Aorta (tissue), 5 donors: ENCODE results near the gene NTM. TPM values are rescaled to one million over a fixed set of nuclear protein-coding genes. Genes with fewer than 3 reads are reported as not detected.

Source experiments
- ATAC-seq: fragments of 200-7000 bp; cut with Tn5 transposase; one replicate; pipeline ENCODE4 v1.9.1; 2022; ENCODE audit warnings: moderate library complexity; ENCODE audit not compliant: low FRiP score
- DNase-seq, 2 donors: peaks; one replicate each; pipeline ENCODE4 v3.0.0-alpha.2; 2020
- H3K27ac ChIP-seq, 2 donors: one replicate each; pipeline ENCODE4 v1.5.1; 2013; ENCODE audit warnings: low read length in 2 of 2, mild to moderate bottlenecking in 2 of 2, moderate library complexity in 2 of 2, control low read depth in 1 of 2, inconsistent platforms in 1 of 2, low read depth in 1 of 2
- H3K27me3 ChIP-seq, 2 donors: one replicate each; pipeline ENCODE4 v1.6.1; 2013; ENCODE audit warnings: control low read depth in 1 of 2, low read length in 1 of 2, mild to moderate bottlenecking in 1 of 2, moderate library complexity in 1 of 2; ENCODE audit not compliant: insufficient read depth in 2 of 2, control insufficient read depth in 1 of 2
- H3K36me3 ChIP-seq, 2 donors: one replicate each; pipeline ENCODE4 v1.6.1; 2013; ENCODE audit warnings: control low read depth in 1 of 2, low read length in 1 of 2, mild to moderate bottlenecking in 1 of 2; ENCODE audit not compliant: insufficient read depth in 2 of 2, control insufficient read depth in 1 of 2
- H3K4me1 ChIP-seq, 2 donors: one replicate each; pipeline ENCODE4 v1.6.1; 2013; ENCODE audit warnings: low read length in 2 of 2, control low read depth in 1 of 2, mild to moderate bottlenecking in 1 of 2, moderate library complexity in 1 of 2; ENCODE audit not compliant: insufficient read depth in 2 of 2, control insufficient read depth in 1 of 2
- H3K4me3 ChIP-seq, 2 donors: one replicate each; pipeline ENCODE4 v1.5.1; 2013; ENCODE audit warnings: low read length in 2 of 2, control low read depth in 1 of 2, mild to moderate bottlenecking in 1 of 2
- H3K9me3 ChIP-seq: one replicate; pipeline ENCODE4 v1.6.1; 2013; ENCODE audit warnings: mild to moderate bottlenecking, low read length; ENCODE audit not compliant: control insufficient read depth
- WGBS, 2 donors: extraction: QIAGEN DNeasy Blood & Tissue Kit; methylation state at CpG; one replicate each; pipeline ENCODE4 v1.1.7; 2013; 5-methylcytosine and 5-hydroxymethylcytosine counted together
- intact Hi-C, 2 donors: fragments of 100-400 bp; cut with DNase I; formaldehyde crosslinking; loops; one replicate each; pipeline versions ENCODE4 v1.14.2 to v1.15.0; 2022
- polyA plus RNA-seq, 2 donors: library from polyadenylated mRNA; stranded (reverse); fragments of 200-250 nt; gene quantifications; one replicate each; pipeline ENCODE4 v1.2.3, GENCODE V29; 2013
- total RNA-seq, 2 donors: library from RNA; stranded (reverse); fragmentation: NEBNext Ultra II Directional; extraction: Animal tissue kit (Norgen Biotek cat#: 25700); gene quantifications; one replicate each; pipeline ENCODE4 v1.2.1, GENCODE V29; 2021
- donor health status: healthy with polysubstance abuse.
- donor health status: Bipolar disorder and iron deficiency.
- donor health status: DM: no; HTN: no; CAD: no.
- donor health status: DM: no; HTN: no; CAD: no.
- donor health status: DM: yes; HTN: yes; CAD: no.

NTM gene
- total and polyA plus RNA-seq, 4 donors: 0.28 to 5.3 (median 1.9) TPM; not detected in 1

- Histone ChIP-seq H3K27me3 (peaks cover 0 to 3% of the 10 kb centered on the region in 2 donors), H3K4me1 (no peaks in the 10 kb centered on the region), H3K36me3 (no peaks in the 10 kb centered on the region), H3K9me3 (no peaks in the 10 kb centered on the region), H3K4me3 (no peak overlapping the region), H3K27ac (no peak overlapping the region)
- 75 to 78% methylated on average over 6 of the region's 6 CpGs for WGBS, 2 donors
- DNase-seq: no peak
- intact Hi-C loops: no loop called here
- no peak for ATAC-seq
These were observed 267.2 kb downstream of the NTM start for GRCh38 chr11:131637469-131638175.

- 80 to 84% methylated on average over 3 of the region's 3 CpGs for WGBS, 2 donors
These were observed 268.5 kb downstream of the NTM start for GRCh38 chr11:131638889-131639288.

GRCh38 chr11:131640320-131640719, 269.9 kb downstream of the NTM start:
- WGBS, 2 donors: 48 to 50% methylated on average over 5 of the region's 5 CpGs
- Histone ChIP-seq H3K36me3 (no peaks in the 10 kb centered on the region), H3K9me3 (no peaks in the 10 kb centered on the region), H3K27ac (no peak overlapping the region), H3K27me3 (peaks cover 0 to 3% of the 10 kb centered on the region in 2 donors), H3K4me1 (no peaks in the 10 kb centered on the region), H3K4me3 (no peak overlapping the region)
- ATAC-seq (no peak), DNase-seq (no peak)
- intact Hi-C loops: no loop called here

More at GRCh38 chr11:131638889-131639288, 268.5 kb downstream of the NTM start:
- ATAC-seq (no peak), DNase-seq (no peak)
- H3K4me1 ChIP-seq: no peaks in the 10 kb centered on the region
- H3K36me3 ChIP-seq: no peaks in the 10 kb centered on the region
- H3K27me3 ChIP-seq: peaks cover 0 to 3% of the 10 kb centered on the region in 2 donors
- H3K27ac ChIP-seq: no peak overlapping the region
- no peak overlapping the region for H3K4me3 ChIP-seq
- intact Hi-C loops: no loop called here
- no peaks in the 10 kb centered on the region for H3K9me3 ChIP-seq

- H3K36me3 ChIP-seq: no peaks in the 10 kb centered on the region
- H3K9me3 ChIP-seq: no peaks in the 10 kb centered on the region
- WGBS, 2 donors: 64 to 67% methylated on average over 15 of the region's 15 CpGs
- H3K4me1 ChIP-seq: no peaks in the 10 kb centered on the region
- no peak overlapping the region for H3K4me3 ChIP-seq
- intact Hi-C loops: no loop called here
- ATAC-seq (no peak), DNase-seq (no peak)
- peaks cover 0 to 3% of the 10 kb centered on the region in 2 donors for H3K27me3 ChIP-seq
- no peak overlapping the region for H3K27ac ChIP-seq
These were observed 272.5 kb downstream of the NTM start for GRCh38 chr11:131642756-131643531.

- no peak for DNase-seq
- H3K36me3 ChIP-seq: no peaks in the 10 kb centered on the region
- H3K27ac ChIP-seq: no peak overlapping the region
- peaks cover 0 to 3% of the 10 kb centered on the region in 2 donors for H3K27me3 ChIP-seq
- ATAC-seq: no peak
- no peaks in the 10 kb centered on the region for H3K9me3 ChIP-seq
- WGBS, 2 donors: 69 to 74% methylated on average over 5 of the region's 5 CpGs
- no peak overlapping the region for H3K4me3 ChIP-seq
- intact Hi-C loops: no loop called here
- H3K4me1 ChIP-seq: no peaks in the 10 kb centered on the region
These were observed 273.9 kb downstream of the NTM start for GRCh38 chr11:131644204-131644795.

GRCh38 chr11:131645237-131645636, 274.8 kb downstream of the NTM start:
- Histone ChIP-seq H3K4me1 (no peaks in the 10 kb centered on the region), H3K27ac (no peak overlapping the region), H3K4me3 (no peak overlapping the region), H3K9me3 (no peaks in the 10 kb centered on the region), H3K36me3 (no peaks in the 10 kb centered on the region), H3K27me3 (peaks cover 0 to 3% of the 10 kb centered on the region in 2 donors)
- ATAC-seq (no peak), DNase-seq (no peak)
- intact Hi-C loops: no loop called here
- 43 to 49% methylated on average over 6 of the region's 6 CpGs for WGBS, 2 donors

GRCh38 chr11:131649856-131650255, 279.4 kb downstream of the NTM start:
- H3K27ac ChIP-seq: no peak overlapping the region
- intact Hi-C loops: no loop called here
- H3K4me1 ChIP-seq: no peaks in the 10 kb centered on the region
- ATAC-seq (no peak), DNase-seq (no peak)
- no peak overlapping the region for H3K4me3 ChIP-seq
- no peaks in the 10 kb centered on the region for H3K9me3 ChIP-seq
- H3K36me3 ChIP-seq: no peaks in the 10 kb centered on the region
- H3K27me3 ChIP-seq: no peaks in the 10 kb centered on the region
- WGBS, 2 donors: 80 to 87% methylated on average over 5 of the region's 5 CpGs

GRCh38 chr11:131652231-131652630, 281.8 kb downstream of the NTM start:
- Histone ChIP-seq H3K27me3 (no peaks in the 10 kb centered on the region), H3K36me3 (no peaks in the 10 kb centered on the region), H3K9me3 (no peaks in the 10 kb centered on the region), H3K27ac (no peak overlapping the region), H3K4me1 (no peaks in the 10 kb centered on the region), H3K4me3 (no peak overlapping the region)
- DNase-seq (no peak), ATAC-seq (no peak)
- WGBS, 2 donors: 61 to 67% methylated on average over 2 of the region's 2 CpGs
- intact Hi-C loops: no loop called here
